SU-DHL-6 (cell line): ENCODE data around the gene MPPED2.

Experiments used
- H2AFZ ChIP-seq: fragments of 200-600 bp; sonication (generic); 2 replicates; pipeline ENCODE4 v1.6.1; 2014; ENCODE audit warnings: low read depth, mild to moderate bottlenecking, moderate library complexity, mixed read lengths, antibody characterized with exemption, low read length; ENCODE audit not compliant: severe bottlenecking
- H3F3A ChIP-seq: fragments of 200-600 bp; shearing (Covaris generic); 2 replicates; pipeline ENCODE4 v1.6.0; 2016; ENCODE audit warnings: antibody characterized with exemption, mild to moderate bottlenecking; ENCODE audit not compliant: insufficient read depth
- H3K27ac ChIP-seq: fragments of 200-600 bp; sonication (generic); 2 replicates; pipeline ENCODE4 v1.5.1; 2016; ENCODE audit warnings: low read depth, mild to moderate bottlenecking, low read length, moderate library complexity, mixed read lengths
- H3K27me3 ChIP-seq: fragments of 200-600 bp; sonication (generic), shearing (Covaris generic); 2 replicates; pipeline ENCODE4 v1.6.0; 2014; ENCODE audit warnings: mild to moderate bottlenecking, low read length
- H3K36me3 ChIP-seq: fragments of 200-600 bp; sonication (generic); 2 replicates; pipeline ENCODE4 v1.6.1; 2014; ENCODE audit warnings: mild to moderate bottlenecking, low read length, mixed read lengths
- H3K4me2 ChIP-seq: fragments of 300-600, 200-600 bp; shearing (Covaris generic), sonication (generic); 2 replicates; pipeline ENCODE4 v1.6.0; 2014; ENCODE audit warnings: low read length, low read depth, mild to moderate bottlenecking; ENCODE audit not compliant: poor library complexity, severe bottlenecking
- H3K4me3 ChIP-seq: fragments of 200-600 bp; sonication (generic); 2 replicates; pipeline ENCODE4 v1.5.1; 2014; ENCODE audit warnings: antibody characterized with exemption, low read length, mild to moderate bottlenecking, mixed read lengths; ENCODE audit not compliant: insufficient read depth, poor library complexity, severe bottlenecking
- H3K79me2 ChIP-seq: fragments of 200-600 bp; sonication (generic); 2 replicates; pipeline ENCODE4 v1.6.1; 2014; ENCODE audit warnings: mild to moderate bottlenecking, low read length, moderate library complexity; ENCODE audit not compliant: insufficient read depth
- H3K9ac ChIP-seq: fragments of 200-600 bp; sonication (generic); 2 replicates; pipeline ENCODE4 v1.7.0; 2014; ENCODE audit warnings: mild to moderate bottlenecking, low read length
- H3K9me2 ChIP-seq: fragments of 200-600 bp; sonication (generic); replicated peaks from 2 replicates; pipeline ENCODE4 v1.6.1; 2014; ENCODE audit warnings: low read length; ENCODE audit not compliant: insufficient read depth
- H3K9me3 ChIP-seq: fragments of 200-600 bp; sonication (generic); 2 replicates; pipeline ENCODE4 v1.6.1; 2014; ENCODE audit warnings: low read length, mixed read lengths; ENCODE audit not compliant: insufficient read depth
- H4K20me1 ChIP-seq: fragments of 200-600 bp; sonication (generic); 2 replicates; pipeline ENCODE4 v1.6.1; 2014; ENCODE audit warnings: low read depth, mild to moderate bottlenecking, antibody characterized with exemption, low read length, moderate library complexity, mixed read lengths
- EZH2phosphoT487 ChIP-seq: fragments of 200-600 bp; sonication (generic), shearing (Covaris generic); conservative IDR thresholded peaks from 2 replicates; pipeline ENCODE4 v1.6.1; 2018; ENCODE audit warnings: mild to moderate bottlenecking, antibody characterized with exemption, low read length, moderate library complexity, mixed read lengths
- TF ChIP-seq, protein P1 (sequence below): fragments of 200-600 bp; sonication (generic); IDR thresholded peaks from one replicate; pipeline ENCODE4 v1.5.1; 2017; ENCODE audit warnings: antibody characterized with exemption, mild to moderate bottlenecking, low read length, moderate library complexity; ENCODE audit not compliant: insufficient read depth, poor library complexity, severe bottlenecking

MPPED2 gene

GRCh38 chr11:30499940-30500339, 86.2 kb downstream of the MPPED2 start:
- Histone ChIP-seq H3K27ac (no peak overlapping the region), H3K27me3 (no peaks in the 10 kb centered on the region), H3K4me2 (no peak overlapping the region), H3K36me3 (no peaks in the 10 kb centered on the region), H3K9me3 (no peaks in the 10 kb centered on the region), H2AFZ (no peak overlapping the region), H4K20me1 (no peaks in the 10 kb centered on the region), H3K79me2 (no peaks in the 10 kb centered on the region), H3K4me3 (no peak overlapping the region), H3K9ac (no peak overlapping the region), H3F3A (no peaks in the 10 kb centered on the region), H3K9me2 (no peaks in the 10 kb centered on the region)
- TF ChIP-seq, protein P1, sequence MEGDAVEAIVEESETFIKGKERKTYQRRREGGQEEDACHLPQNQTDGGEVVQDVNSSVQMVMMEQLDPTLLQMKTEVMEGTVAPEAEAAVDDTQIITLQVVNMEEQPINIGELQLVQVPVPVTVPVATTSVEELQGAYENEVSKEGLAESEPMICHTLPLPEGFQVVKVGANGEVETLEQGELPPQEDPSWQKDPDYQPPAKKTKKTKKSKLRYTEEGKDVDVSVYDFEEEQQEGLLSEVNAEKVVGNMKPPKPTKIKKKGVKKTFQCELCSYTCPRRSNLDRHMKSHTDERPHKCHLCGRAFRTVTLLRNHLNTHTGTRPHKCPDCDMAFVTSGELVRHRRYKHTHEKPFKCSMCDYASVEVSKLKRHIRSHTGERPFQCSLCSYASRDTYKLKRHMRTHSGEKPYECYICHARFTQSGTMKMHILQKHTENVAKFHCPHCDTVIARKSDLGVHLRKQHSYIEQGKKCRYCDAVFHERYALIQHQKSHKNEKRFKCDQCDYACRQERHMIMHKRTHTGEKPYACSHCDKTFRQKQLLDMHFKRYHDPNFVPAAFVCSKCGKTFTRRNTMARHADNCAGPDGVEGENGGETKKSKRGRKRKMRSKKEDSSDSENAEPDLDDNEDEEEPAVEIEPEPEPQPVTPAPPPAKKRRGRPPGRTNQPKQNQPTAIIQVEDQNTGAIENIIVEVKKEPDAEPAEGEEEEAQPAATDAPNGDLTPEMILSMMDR = no peak
- TF ChIP-seq EZH2phosphoT487 = no peak

DNA sequence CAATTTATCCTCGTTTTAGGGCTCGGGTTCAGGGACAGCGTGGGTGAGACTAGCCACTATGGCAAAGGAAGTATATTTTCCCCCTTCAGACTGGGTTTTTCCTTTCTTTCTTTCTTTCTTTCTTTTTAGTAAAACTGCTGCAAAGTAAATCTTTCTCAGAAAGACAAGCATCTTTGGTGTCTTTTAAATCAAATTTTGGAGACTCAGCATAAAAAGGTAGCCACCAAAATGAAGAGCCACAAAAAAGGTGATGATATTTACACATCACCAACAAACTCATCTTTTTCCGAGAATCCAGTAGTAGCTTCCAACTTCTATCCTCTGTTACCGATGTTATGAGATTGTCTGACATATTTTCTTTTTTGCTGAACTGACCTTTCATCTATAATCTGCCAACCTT, 88.6 kb downstream of the MPPED2 start:
- Histone ChIP-seq H3K9me2 (no peaks in the 10 kb centered on the region), H3K27me3 (no peaks in the 10 kb centered on the region)
- TF ChIP-seq, protein P1 = no peak
- no peak for TF ChIP-seq EZH2phosphoT487

DNA sequence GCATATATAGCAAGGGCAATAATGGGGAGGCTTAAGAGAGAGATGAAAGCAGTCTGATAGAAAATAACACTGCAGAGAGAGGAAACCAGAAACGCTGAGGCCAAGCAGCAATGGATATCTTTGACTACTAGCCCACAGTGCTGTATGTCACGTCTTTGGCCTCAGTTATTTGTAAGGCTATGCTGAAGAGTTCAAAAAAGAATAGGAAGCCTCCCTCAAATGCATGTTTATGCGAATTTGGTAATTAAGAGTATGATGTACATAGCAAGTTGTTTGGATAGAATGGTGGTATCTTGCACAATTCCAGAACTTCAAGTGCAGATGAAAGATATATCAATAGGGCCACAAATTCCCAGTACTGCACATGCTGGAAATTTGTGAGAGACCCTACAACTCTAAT, 89.2 kb downstream of the MPPED2 start:
- Histone ChIP-seq H3K27ac (no peak overlapping the region), H3K9me2 (no peaks in the 10 kb centered on the region), H3K79me2 (no peaks in the 10 kb centered on the region), H3K9ac (no peak overlapping the region), H3F3A (no peaks in the 10 kb centered on the region), H3K4me3 (no peak overlapping the region), H3K27me3 (no peaks in the 10 kb centered on the region), H2AFZ (no peak overlapping the region), H3K4me2 (no peak overlapping the region), H4K20me1 (no peaks in the 10 kb centered on the region), H3K9me3 (no peaks in the 10 kb centered on the region), H3K36me3 (no peaks in the 10 kb centered on the region)
- TF ChIP-seq, protein P1 = no peak
- TF ChIP-seq EZH2phosphoT487 = no peak

More for the DNA sequence above, 88.6 kb downstream of the MPPED2 start:
- Histone ChIP-seq H3K9ac (no peak overlapping the region), H3K79me2 (no peaks in the 10 kb centered on the region), H2AFZ (no peak overlapping the region), H3K9me3 (no peaks in the 10 kb centered on the region), H3K36me3 (no peaks in the 10 kb centered on the region), H3K27ac (no peak overlapping the region), H3K4me2 (no peak overlapping the region), H3K4me3 (no peak overlapping the region), H3F3A (no peaks in the 10 kb centered on the region), H4K20me1 (no peaks in the 10 kb centered on the region)

- no peak overlapping the region for H3K4me2 ChIP-seq
Observed at GRCh38 chr11:30495437-30495836, 90.7 kb downstream of the MPPED2 start.

More at GRCh38 chr11:30495437-30495836, 90.7 kb downstream of the MPPED2 start:
- H3K4me3 ChIP-seq = no peak overlapping the region
- no peaks in the 10 kb centered on the region for H3K36me3 ChIP-seq
- no peaks in the 10 kb centered on the region for H3K9me2 ChIP-seq
- no peaks in the 10 kb centered on the region for H3K9me3 ChIP-seq
- H3K79me2 ChIP-seq = no peaks in the 10 kb centered on the region
- H3K27ac ChIP-seq = no peak overlapping the region
- H4K20me1 ChIP-seq = no peaks in the 10 kb centered on the region
- H3K27me3 ChIP-seq = no peaks in the 10 kb centered on the region
- no peak overlapping the region for H3K9ac ChIP-seq
- no peaks in the 10 kb centered on the region for H3F3A ChIP-seq
- TF ChIP-seq, protein P1 = no peak
- TF ChIP-seq EZH2phosphoT487 = no peak
- H2AFZ ChIP-seq = no peak overlapping the region
